Stomach (tissue), 9 donors: Measurements from ENCODE around the gene HPCA. TPM values are rescaled to one million over a fixed set of nuclear protein-coding genes. Genes with fewer than 3 reads are reported as not detected.

Source experiments
- DNase-seq, 2 donors: peaks; one replicate each; pipeline versions ENCODE4 v3.0.0 to v3.0.0-alpha.2; 2013 to 2019
- H3K27ac ChIP-seq, 5 donors: fragments of 200-600 bp in 4 of 5; sonication (generic) in 4 of 5; one replicate each; pipeline ENCODE4 v1.5.1; 2013 to 2019; ENCODE audit warnings: mild to moderate bottlenecking in 1 of 5, moderate library complexity in 1 of 5
- H3K27me3 ChIP-seq, 3 donors: fragments of 200-600 bp; sonication (generic); one replicate each; pipeline ENCODE4 v1.5.1; 2017 to 2019; ENCODE audit warnings: mixed run types in 1 of 3
- H3K36me3 ChIP-seq, 4 donors: fragments of 200-600 bp; sonication (generic); 1 replicate in 3 of 4; 2 replicates in 1 of 4; pipeline ENCODE4 v1.5.1; 2016 to 2019
- H3K4me1 ChIP-seq, 4 donors: fragments of 200-600 bp; sonication (generic); one replicate each; pipeline ENCODE4 v1.5.1; 2016 to 2019
- H3K4me3 ChIP-seq, 4 donors: fragments of 200-600 bp; sonication (generic) in 3 of 4; one replicate each; pipeline ENCODE4 v1.5.1; 2016 to 2019; ENCODE audit warnings: mild to moderate bottlenecking in 1 of 4
- H3K9me3 ChIP-seq, 4 donors: fragments of 200-600 bp; sonication (generic); one replicate each; pipeline ENCODE4 v1.5.1; 2016 to 2019
- CTCF ChIP-seq, 7 experiments: fragments of 450-650 bp in 4 of 7; fragments of 200-600 bp in 3 of 7; sonication (generic) in 3 of 7; IDR thresholded peaks; one replicate each; pipeline ENCODE4 v1.5.1; 2016 to 2019; ENCODE audit warnings: antibody characterized with exemption in 7 of 7, control low read depth in 2 of 7, mild to moderate bottlenecking in 1 of 7
- EP300 ChIP-seq: sonication (generic); formaldehyde crosslinking; IDR thresholded peaks from one replicate; pipeline ENCODE4 v1.6.1; 2017; ENCODE audit warnings: antibody characterized with exemption
- POLR2A ChIP-seq, 4 donors: fragments of 450-650 bp; IDR thresholded peaks; one replicate each; pipeline ENCODE4 v1.6.1; 2016; ENCODE audit warnings: antibody characterized with exemption in 4 of 4, control low read depth in 2 of 4, mild to moderate bottlenecking in 1 of 4, moderate library complexity in 1 of 4
- POLR2AphosphoS5 ChIP-seq, 3 donors: sonication (generic); formaldehyde crosslinking; IDR thresholded peaks; one replicate each; pipeline ENCODE4 v1.6.1; 2016; ENCODE audit warnings: antibody characterized with exemption in 3 of 3
- WGBS, 5 donors: extraction: QIAGEN DNeasy Blood & Tissue Kit in 3 of 5; methylation state at CpG; one replicate each; pipeline versions ENCODE4 v1.1.5 to v1.1.7; 2013 to 2018; 5-methylcytosine and 5-hydroxymethylcytosine counted together
- intact Hi-C: fragments of 100-400 bp; cut with DNase I; formaldehyde crosslinking; loops from one replicate; pipeline ENCODE4 v1.15.1; 2023; ENCODE audit warnings: low total_unique reads
- polyA plus RNA-seq, 3 donors: library from polyadenylated mRNA; stranded (reverse); fragments of 200-250 nt; gene quantifications; one replicate each; pipeline ENCODE4 v1.2.3, GENCODE V29; 2013
- total RNA-seq, 5 donors: library from RNA; depleted of rRNA; stranded (reverse); fragments of >200 nt; gene quantifications; one replicate each; pipeline versions ENCODE4 v1.1.0 to v1.2.3, GENCODE V29; 2014 to 2016
- donor health status: healthy with polysubstance abuse.
- donor health status: Bipolar disorder and iron deficiency.
- donor health status: healthy.

Gene HPCA
- total and polyA plus RNA-seq, 8 donors, result 0.30 to 4.9 (median 0.75) TPM; not detected in 5

- H3K4me3 ChIP-seq, result no peak overlapping the region
- peaks cover 0 to 17% (median 10%) of the 10 kb centered on the region in 3 donors for H3K27me3 ChIP-seq
- no peak overlapping the region for H3K27ac ChIP-seq
- 57 to 73% (median 70%) methylated on average over 2 of the region's 2 CpGs for WGBS, 5 donors
- DNase-seq, result no peak
- peaks cover 14 to 30% (median 23%) of the 10 kb centered on the region in 4 donors for H3K4me1 ChIP-seq
- peaks cover 0 to 2% (median 0%) of the 10 kb centered on the region in 4 donors for H3K36me3 ChIP-seq
- TF ChIP-seq CTCF (IDR thresholded peaks at IDR 0.05), result no peak
- intact Hi-C loops, result no loop called here
- no peaks in the 10 kb centered on the region for H3K9me3 ChIP-seq
Observed at GRCh38 chr1:32929366-32929765, 43.1 kb downstream of the HPCA start.

GRCh38 chr1:32931760-32932159 is 45.5 kb downstream of the HPCA start:
- 86 to 100% (median 89%) methylated on average over 1 of the region's 1 CpG for WGBS, 5 donors

GRCh38 chr1:32933742-32934322 is 47.5 kb downstream of the HPCA start:
- Histone ChIP-seq H3K9me3 (no peaks in the 10 kb centered on the region), H3K36me3 (peaks cover 10 to 43% (median 41%) of the 10 kb centered on the region in 4 donors), H3K4me1 (peaks cover 9 to 18% (median 12%) of the 10 kb centered on the region in 4 donors), H3K27ac (peak overlapping the region; percentile 27 to 76 (median 59)), H3K4me3 (no peak overlapping the region), H3K27me3 (no peaks in the 10 kb centered on the region)
- intact Hi-C loops, result loop anchor here (10.0 kb wide), 2 partner anchors 71 to 121 kb away; no protein-coding TSS in a partner anchor
- 16 to 30% (median 28%) methylated on average over 3 of the region's 3 CpGs for WGBS, 5 donors
- peak in 2 of 3 donors; percentile 29 to 44 for TF ChIP-seq POLR2AphosphoS5 (IDR thresholded peaks at IDR 0.05)
- TF ChIP-seq EP300, result no peak
- TF ChIP-seq POLR2A (IDR thresholded peaks at IDR 0.05), result no peak
- no peak for TF ChIP-seq CTCF (IDR thresholded peaks at IDR 0.05)
- peak; percentile 40 to 78 for DNase-seq

More at GRCh38 chr1:32931760-32932159, 45.5 kb downstream of the HPCA start:
- Histone ChIP-seq H3K4me1 (peaks cover 9 to 18% (median 12%) of the 10 kb centered on the region in 4 donors), H3K27ac (no peak overlapping the region), H3K9me3 (no peaks in the 10 kb centered on the region), H3K36me3 (peaks cover 1 to 22% (median 20%) of the 10 kb centered on the region in 4 donors), H3K4me3 (no peak overlapping the region), H3K27me3 (no peaks in the 10 kb centered on the region)
- no peak for TF ChIP-seq CTCF (IDR thresholded peaks at IDR 0.05)
- TF ChIP-seq POLR2AphosphoS5 (IDR thresholded peaks at IDR 0.05), result no peak
- no peak for TF ChIP-seq EP300
- TF ChIP-seq POLR2A (IDR thresholded peaks at IDR 0.05), result no peak
- intact Hi-C loops, result loop anchor here (10.0 kb wide), 2 partner anchors 73 to 123 kb away; no protein-coding TSS in a partner anchor
- DNase-seq, result no peak

- DNase-seq, result no peak
- Histone ChIP-seq H3K4me1 (peaks cover 9 to 25% (median 14%) of the 10 kb centered on the region in 4 donors), H3K27me3 (no peaks in the 10 kb centered on the region), H3K36me3 (peaks cover 10 to 50% (median 48%) of the 10 kb centered on the region in 4 donors), H3K9me3 (no peaks in the 10 kb centered on the region), H3K4me3 (no peak overlapping the region), H3K27ac (peak overlapping the region; percentile 27 to 76 (median 59))
- intact Hi-C loops, result loop anchor here (10.0 kb wide), 2 partner anchors 70 to 120 kb away; no protein-coding TSS in a partner anchor
- 86 to 94% (median 92%) methylated on average over 10 of the region's 10 CpGs for WGBS, 5 donors
- TF ChIP-seq POLR2A (IDR thresholded peaks at IDR 0.05) (no peak), POLR2AphosphoS5 (IDR thresholded peaks at IDR 0.05) (no peak), EP300 (no peak), CTCF (IDR thresholded peaks at IDR 0.05) (no peak)
Observed at GRCh38 chr1:32934535-32934934, 48.2 kb downstream of the HPCA start.
